Esophagus mucosa (tissue), 1 donor: ENCODE data around the gene SELENOF. TPM values are rescaled to one million over a fixed set of nuclear protein-coding genes. Genes with fewer than 3 reads are reported as not detected.
"Not testable (repeated sequence)": the region's sequence is repeated elsewhere in the genome, so short reads cannot be mapped to it uniquely, and the experiment has no call there.

Experiments used
- ATAC-seq: fragments of 200-7000 bp; cut with Tn5 transposase; one replicate; pipeline ENCODE4 v1.9.1; 2020
- total RNA-seq: library from RNA; stranded (reverse); gene quantifications from one replicate; pipeline ENCODE4 v1.2.4, GENCODE V29; 2023
- donor health status: DM: yes; HTN: yes; CAD: no.

Gene SELENOF
- total RNA-seq, 1 donor from 2014 or later: 80.5 TPM

DNA sequence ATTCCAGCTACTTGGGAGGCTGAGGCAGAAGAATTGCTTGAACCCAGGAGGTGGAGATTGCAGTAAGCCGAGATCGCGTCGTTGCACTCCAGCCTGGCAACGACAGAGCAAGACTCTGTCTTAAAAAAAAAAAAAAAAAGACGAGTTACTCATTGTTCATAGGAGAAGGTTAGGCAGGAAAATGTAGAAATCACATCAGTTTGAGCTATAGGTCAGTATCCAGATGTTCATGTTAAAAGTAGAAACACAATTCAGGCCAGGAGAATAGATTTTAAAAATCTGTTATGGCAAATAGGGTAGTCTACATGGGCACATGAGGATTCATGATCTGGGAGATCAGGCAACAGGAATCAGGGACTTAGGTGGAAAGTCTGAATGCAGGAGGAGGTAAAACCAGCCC lies 57.7 kb downstream of the SELENOF start:
- ATAC-seq: no peak

DNA sequence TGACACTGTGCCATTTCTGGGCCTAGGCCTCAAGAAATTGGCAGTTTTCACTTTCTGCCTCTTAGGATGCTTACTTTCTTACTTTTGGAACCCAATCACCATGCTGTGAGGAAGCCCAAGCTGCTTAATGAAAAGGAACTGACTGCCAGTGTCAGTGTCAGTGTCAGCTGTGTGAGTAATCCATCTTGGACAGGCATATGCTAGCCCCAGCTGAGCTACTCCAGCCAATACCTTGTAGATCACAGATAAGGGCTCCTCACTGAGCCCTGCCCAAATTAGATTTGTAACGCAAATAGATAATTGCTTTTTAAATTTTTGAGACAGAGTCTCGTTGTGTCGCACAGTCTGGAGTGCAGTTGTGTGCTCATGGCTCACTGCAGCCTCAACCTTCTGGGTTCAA lies 59.6 kb downstream of the SELENOF start:
- ATAC-seq: no peak

DNA sequence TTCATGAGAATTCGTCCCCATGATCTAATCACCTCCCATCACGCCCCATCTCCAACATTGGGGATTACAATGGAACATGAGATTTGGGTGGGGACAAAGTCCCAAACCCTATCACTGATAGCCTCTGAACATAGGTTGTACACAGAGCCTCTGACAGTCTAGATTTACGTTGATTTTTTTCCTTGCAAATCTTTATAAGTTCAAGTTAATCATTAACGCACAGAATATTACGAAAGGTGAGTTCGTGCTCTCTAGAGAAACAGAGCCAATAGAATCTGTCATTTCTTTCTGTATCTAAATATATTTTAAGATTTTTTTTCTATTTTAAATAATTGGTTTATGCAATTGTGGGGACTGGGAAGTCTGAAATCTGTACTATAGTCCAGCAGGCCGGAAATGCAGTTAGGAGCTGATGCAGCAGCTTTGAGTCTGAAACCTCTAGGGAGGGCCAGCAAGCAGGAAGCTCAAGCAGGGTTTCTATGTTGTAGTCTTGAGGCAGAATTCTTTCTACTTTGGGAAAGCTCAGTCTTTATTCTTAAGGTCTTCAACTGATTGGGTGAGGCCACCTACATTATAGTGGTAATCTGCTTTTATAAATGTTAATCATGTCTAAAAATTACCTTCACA lies 61.0 kb downstream of the SELENOF start:
- no peak for ATAC-seq

DNA sequence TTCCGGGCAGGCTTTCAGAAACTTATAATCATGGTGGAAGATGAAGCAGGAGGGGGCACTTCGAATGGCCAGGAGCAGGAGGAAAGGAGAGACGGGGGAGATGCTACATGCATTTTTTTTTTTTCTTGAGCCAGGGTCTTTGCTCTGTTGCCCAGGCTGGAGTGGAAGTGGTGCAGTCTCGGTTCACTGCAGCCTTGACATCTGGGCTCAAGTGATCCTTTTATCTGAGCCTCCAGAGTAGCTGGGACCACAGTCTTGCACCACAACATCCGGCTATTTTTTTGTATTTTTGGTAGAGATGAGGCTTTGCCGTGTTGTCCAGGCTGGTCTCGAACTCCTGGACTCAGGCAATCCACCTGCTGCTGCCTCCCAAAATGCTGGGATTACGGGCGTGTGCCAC lies 61.6 kb downstream of the SELENOF start:
- ATAC-seq: no peak

DNA sequence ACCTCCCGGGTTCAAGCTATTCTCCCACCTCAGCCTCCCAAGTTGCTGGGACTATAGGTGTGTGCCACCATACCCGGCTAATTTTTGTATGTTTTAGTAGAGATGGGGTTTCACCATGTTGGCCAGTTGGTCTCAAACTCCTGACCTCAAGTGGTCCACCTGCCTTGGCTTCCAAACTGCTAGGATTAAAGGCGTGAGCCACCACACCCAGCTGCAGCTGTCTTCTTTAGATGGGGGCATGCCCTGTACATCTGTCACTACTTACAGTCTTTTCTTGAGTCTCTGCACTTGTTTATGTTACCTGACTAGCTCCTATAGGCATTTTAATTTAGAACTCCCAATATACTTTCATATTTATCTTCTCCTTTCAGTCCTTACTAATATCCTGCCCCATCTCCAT lies 64.2 kb downstream of the SELENOF start:
- ATAC-seq: no peak

DNA sequence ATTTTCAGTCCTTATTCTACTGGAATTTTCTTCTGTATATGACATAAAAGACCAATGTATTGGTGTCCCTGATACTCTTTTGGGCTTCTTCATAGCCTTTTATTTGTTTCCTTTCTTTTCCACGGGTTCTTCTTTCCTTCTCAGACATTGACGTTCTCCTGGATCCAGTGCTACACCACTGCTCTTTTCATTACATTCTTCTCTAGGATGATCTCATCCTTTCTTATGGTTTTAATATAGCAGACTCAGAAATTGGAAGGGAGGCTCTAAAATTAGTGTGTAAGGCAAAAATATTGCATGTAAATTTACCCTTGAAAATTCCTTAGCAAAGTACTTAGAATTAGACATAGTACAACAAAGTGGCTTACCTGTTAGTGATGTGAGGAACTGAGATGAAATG lies 65.3 kb downstream of the SELENOF start:
- no peak for ATAC-seq

DNA sequence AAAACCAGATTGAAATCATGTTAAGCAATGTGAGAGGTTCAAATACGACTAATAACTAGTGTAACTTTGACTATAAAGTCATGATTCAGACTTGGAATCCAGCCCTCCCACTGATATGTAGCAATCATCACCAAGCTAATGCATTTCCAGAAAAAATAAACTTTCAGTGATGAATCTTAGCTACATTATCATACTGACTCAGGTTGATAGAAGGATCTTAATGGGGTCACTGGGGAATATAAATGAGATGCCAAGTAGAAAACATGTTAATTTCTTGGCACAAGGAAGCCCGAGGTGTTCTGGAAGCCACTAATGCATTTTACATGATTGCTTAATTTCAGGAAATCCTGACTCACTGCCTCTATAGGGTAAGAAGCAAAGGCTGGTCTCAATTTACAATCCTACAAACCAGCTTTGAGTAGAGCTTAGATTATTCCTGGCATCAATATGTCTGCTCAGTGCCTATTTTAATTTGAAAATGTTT lies 67.7 kb downstream of the SELENOF start:
- ATAC-seq: peak; percentile 62

DNA sequence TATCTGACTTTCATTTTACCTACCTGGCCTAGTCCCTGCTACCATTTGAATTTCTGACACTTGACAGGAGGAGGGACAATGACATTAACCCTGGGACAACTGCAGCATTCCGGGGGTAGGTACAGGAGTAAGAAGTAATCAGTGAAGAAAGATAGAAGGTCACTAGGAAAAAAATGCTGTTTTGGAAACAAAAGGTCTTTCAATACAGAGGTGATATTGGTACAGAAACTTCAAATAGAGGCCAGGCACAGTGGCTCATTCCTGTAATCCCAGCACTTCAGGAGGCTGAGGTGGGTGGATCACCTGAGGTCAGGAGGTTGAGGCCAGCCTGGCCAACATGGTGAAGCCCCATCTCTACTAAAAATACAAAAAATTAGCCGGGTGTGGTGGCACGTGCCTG lies 68.4 kb downstream of the SELENOF start:
- no peak for ATAC-seq

DNA sequence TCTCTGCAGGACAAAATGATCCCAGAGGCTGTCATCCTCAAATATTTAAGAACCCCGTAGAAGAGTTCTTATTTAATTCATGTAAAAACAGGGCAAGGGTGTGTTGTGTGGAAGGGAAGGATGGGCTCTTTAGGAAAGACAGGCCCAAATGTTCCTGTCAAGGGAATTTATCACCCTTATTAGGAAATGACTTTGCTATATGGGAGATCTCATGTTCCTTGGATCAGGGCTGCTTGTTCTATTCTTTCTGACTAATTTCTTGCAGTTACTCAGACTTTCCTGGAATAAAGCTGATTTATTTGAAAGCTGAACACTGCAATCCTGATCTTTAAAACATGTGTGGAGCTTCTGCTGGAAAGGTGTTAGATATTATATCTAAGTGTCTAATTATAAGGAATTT lies 72.8 kb downstream of the SELENOF start:
- no peak for ATAC-seq

DNA sequence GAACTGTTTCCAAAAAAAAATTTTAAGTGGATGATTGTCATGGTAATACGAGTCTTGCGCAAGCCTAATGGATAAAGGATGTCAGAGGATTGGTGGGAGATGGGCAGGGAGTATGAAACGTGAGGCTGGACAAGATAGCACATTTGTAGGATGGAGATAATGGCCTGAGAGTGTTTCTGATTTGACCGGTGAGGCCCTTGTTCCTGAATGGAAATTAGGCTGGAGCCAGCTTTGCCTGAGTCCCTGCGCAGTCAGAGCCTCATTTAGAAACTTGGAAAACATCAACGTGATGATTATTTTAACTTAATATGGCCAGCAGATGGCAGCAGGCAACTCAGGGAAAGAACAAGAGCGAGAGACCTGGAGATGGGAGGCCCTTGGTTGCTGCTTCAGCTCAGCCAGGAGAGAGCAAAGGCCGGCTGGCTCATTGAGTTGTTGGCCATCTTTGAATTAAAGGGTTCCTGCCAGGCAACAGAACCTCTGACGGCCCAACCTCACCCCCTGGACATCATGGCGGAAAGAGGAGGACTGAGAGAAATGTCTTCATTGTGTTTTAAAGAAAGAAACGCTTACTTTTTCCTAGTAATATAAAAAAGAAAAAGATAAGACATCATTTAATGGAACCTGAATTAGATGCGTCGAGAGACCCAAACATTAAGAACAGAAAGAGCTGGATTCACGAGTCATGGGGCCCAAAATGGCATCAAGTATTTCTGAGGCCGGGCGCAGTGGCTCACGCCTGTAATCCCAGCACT lies 80.3 kb downstream of the SELENOF start:
- peak; percentile 76 for ATAC-seq

DNA sequence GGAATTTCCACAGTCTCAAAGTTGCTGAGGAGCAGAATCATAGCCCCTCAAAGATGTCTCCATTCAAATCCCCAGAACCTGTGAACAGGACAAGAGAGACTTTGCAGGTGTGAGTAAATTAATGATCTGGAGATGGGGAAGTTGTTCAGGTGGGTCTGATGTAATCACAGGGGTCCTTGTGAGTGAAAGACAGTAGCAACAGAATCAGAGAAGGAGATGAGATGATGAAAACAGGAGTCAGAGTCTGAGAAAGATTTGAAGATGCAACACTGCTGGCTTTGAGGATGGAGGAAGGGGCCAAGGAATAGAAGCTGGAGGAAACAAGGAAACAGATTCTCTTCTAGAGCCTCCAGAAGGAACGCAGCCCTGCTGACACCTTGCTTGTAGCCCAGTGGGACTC lies 81.5 kb downstream of the SELENOF start:
- no peak for ATAC-seq

DNA sequence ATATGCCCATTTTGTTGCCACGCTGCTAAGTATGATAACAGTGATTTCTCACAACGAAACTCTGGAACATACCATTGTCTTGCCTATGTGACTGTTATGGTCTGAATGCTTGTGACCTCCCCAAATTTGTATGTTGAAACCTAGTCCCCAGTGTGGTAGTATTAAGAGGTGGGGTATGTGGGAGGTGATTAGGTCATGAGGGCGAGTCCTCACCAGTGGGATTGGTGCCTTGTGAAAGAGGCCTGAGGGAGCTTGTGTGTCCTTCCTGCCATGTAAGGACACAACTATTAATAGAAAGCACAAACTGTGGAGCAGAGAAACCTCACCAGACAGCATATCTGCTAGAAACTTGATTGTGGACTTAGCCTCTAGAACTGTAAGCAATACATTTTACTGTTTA lies 84.6 kb downstream of the SELENOF start:
- ATAC-seq: no peak

DNA sequence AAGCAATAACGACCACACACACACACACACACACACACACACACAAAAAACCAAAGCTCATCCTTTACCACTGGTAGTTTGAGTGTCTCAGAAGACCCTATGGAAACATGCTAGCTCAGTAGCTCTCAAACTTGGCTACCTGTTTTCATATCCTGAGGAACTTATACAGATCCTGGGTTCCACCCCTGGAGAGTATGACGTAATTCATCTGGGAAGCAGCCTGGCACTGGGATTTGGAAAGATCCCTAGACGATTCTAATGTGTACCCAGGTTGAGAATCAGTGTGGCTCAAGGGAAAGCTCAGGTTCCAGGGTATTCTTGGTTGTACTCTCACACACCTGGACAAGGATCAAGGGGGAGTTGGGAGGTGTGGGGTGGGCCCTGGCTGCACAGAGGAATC lies 85.9 kb downstream of the SELENOF start:
- ATAC-seq: no peak

DNA sequence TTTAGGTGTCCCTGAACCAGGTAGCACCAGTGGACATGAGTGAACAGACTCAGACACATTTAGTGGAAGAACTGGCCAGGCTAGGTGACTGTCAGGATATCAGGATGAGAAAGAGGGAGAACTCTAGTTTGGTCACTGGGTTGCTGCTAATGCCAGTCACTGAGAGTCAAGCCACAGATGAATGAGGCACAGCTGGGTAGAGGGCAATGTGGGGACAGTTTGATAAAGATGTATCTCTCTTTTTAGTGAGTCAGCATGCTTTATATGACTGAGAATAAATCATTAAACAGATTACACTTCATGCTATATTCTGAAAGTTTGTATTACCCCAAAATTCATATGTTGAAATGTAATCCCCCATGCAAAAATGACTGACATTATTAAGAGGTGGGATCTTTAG lies 87.1 kb downstream of the SELENOF start:
- ATAC-seq: no peak

DNA sequence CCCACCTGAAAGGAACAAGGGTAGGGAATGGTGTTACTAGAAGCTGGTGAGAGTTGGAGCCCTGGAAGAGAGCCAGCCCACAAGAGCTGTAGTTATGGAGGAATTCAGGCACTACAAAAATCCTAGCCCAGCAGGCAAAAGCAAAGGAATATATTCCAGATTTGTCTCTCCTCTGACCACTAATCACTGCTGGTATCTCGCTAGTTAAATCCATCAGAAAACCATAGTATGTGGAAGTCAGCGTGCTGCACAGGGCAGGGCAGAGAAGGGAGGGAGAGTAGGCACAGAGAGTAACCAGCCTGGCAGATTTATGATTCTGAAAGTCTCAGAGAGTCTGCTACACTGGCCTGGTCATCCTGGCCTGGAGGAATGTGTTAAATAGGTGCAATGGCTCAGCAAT lies 88.6 kb downstream of the SELENOF start:
- no peak for ATAC-seq

DNA sequence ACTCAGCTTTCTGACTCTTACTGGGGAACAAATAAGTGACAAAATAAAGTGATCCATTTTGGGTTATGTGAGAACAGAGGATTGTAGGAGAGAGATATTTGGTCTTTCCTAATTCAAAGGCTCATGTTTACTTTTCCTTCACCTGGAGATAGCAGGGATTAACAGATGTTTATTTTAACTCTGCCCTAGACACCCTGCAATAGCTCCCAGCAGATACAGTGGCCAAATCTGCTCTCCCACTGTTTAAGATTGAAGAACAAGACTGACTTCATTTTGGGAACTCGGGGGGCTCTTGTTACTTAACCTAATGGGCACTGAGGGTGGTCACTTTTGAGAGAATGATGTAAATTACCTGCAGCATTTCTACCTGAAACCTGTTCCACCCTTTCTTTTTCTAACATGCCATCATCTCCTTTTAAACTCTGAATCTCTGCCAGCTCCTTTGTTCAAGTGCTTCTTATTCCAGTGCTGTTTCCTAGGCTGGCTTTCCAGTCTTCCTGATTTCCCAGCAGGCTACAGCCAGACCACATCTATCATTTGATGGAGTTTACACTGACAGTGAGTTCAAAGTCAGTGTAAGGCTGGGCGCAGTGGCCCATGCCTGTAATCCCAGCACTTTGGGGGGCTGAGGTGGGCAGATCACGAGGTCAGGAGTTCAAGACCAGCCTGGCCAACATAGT lies 90.0 kb downstream of the SELENOF start:
- no peak for ATAC-seq

DNA sequence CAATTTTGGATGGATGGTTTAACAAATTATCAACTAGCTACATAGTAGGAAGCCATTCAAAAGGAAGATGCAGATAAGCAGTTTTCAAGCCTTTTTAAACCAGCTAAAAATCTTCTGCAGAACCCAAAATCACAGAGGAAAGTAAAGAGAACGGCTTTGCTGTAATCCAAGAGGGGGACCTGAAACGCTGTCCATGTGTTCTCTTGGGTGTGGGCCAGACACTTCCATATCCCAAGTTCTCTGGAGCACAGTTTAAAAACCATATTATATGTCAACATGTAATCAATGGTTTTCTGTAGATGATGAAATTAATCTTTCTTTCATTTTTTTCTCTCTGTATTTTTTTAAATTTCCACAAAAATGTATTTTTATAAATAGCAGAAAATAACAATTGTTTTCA lies 90.5 kb downstream of the SELENOF start:
- ATAC-seq: no peak

DNA sequence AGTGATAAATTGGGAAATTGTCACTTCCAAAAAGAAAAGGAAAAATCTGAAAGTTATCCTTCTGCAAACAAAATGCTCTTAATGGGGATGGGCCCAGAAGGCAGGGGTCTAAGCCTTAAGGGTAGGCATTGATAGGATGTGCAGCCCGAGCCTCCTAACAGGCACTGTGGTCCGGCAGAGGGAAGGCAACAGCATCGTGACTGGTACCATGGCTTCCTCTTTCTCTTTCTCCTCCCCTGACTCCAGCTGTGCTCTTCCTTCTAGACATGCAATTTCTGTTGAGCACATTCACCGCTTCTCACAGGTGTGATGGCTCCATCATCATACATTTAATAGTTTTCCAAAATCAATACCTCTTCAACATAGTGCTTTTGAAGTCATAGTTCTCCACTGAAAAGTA lies 91.5 kb downstream of the SELENOF start:
- ATAC-seq: no peak

DNA sequence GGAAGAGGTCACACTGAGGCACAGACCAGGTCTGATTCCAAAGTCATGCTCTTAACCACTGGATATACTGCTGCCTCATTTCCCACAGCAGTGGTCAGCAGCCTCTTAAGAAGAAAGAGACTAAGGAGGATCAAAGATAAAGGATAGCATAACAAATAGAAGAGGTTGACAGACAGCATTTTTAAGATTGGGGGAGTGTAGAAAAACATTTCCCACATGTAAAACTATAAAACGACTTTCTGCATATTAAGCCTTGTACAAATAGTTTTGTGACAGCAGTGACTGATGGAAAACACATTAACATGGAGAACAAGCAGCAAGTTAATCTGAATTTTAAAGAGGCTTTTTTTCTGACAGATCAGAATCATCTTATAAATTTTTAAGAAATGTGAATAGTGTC lies 92.0 kb downstream of the SELENOF start:
- no peak for ATAC-seq

DNA sequence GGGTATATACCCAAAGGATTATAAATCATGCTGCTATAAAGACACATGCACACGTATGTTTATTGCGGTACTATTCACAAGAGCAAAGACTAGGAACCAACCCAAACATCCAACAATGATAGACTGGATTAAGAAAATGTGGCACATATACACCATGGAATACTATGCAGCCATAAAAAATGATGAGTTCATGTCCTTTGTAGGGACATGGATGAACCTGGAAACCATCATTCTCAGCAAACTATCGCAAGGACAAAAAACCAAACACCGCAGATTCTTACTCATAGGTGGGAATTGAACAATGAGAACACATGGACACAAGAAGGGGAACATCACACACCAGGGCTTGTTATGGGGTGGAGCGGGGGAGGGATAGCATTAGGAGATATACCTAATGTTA lies 94.0 kb downstream of the SELENOF start:
- ATAC-seq: not testable (repeated sequence)

DNA sequence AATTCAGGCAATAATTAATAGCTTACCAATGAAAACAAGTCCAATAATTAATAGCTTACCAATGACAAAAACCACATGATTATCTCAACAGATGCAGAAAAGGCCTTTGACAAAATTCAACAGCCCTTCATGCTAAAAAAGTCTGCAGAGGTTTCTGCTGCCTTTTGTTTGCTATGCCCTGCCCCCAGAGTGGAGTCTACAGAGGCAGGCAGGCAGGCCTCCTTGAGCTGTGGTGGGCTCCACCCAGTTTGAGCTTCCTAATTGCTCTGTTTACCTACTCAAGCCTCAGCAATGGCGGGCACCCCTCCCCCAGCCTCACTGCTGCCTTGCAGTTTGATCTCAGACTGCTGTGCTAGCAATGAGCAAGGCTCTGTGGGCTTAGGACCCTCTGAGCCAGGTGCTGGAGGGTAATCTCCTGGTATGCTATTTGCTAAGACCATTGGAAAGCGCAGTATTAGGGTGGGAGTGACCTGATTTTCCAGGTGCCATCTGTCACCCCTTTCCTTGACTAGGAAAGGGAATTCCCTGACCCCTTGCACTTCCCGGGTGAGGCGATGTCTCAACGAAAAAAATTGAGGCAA lies 96.6 kb downstream of the SELENOF start:
- ATAC-seq: not testable (repeated sequence)

DNA sequence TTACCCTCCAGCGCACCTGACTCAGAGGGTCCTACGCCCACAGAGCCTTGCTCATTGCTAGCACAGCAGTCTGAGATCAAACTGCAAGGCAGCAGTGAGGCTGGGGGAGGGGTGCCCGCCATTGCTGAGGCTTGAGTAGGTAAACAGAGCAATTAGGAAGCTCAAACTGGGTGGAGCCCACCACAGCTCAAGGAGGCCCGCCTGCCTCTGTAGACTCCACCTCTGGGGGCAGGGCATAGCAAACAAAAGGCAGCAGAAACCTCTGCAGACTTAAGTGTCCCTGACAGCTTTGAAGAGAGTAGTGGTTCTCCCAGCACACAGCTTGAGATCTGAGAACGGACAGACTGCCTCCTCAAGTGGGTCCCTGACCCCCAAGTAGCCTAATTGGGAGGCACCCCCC lies 99.8 kb downstream of the SELENOF start:
- not testable (repeated sequence) for ATAC-seq
